A673 (cell line): ENCODE data around the gene FAM241A.

ENCODE experiments used
- CTCF ChIP-seq: fragments of 300-800, 200-600 bp; sonication (generic); conservative IDR thresholded peaks from 2 replicates; pipeline ENCODE4 v1.5.1; 2017; ENCODE audit warnings: low read depth, mild to moderate bottlenecking, antibody characterized with exemption, low read length, moderate library complexity, mixed read lengths
- EZH2 ChIP-seq: fragments of 200-600 bp; sonication (generic); IDR thresholded peaks from 2 replicates; pipeline ENCODE4 v1.6.1; 2017; ENCODE audit warnings: borderline replicate concordance, low read depth, mild to moderate bottlenecking, mixed read lengths, antibody characterized with exemption, low read length; ENCODE audit not compliant: poor library complexity, severe bottlenecking

- TF ChIP-seq CTCF, result no peak
- TF ChIP-seq EZH2, result no peak
Observed at GRCh38 chr4:112170451-112170993, 25.3 kb downstream of the FAM241A start.
